ENCODE measurements around the gene SLAMF1.

- TF ChIP-seq CTCF (IDR thresholded peaks at IDR 0.05) (no peak), POLR2A (IDR thresholded peaks at IDR 0.05) (no peak)
Measured at GRCh38 chr1:160672789-160673695, 26.2 kb upstream of the SLAMF1 start.

Measured in lower leg skin (tissue), 3 donors.